Non-pigmented ciliary epithelial cell (primary cell): Measurements from ENCODE around the gene RBBP7.
"Not testable (repeated sequence)": the region's sequence is repeated elsewhere in the genome, so short reads cannot be mapped to it uniquely, and the experiment has no call there.

Experiments
- DNase-seq: peaks from one replicate; pipeline ENCODE4 v3.0.0-alpha.2; 2010; ENCODE audit warnings: low read depth

RBBP7 gene

DNA sequence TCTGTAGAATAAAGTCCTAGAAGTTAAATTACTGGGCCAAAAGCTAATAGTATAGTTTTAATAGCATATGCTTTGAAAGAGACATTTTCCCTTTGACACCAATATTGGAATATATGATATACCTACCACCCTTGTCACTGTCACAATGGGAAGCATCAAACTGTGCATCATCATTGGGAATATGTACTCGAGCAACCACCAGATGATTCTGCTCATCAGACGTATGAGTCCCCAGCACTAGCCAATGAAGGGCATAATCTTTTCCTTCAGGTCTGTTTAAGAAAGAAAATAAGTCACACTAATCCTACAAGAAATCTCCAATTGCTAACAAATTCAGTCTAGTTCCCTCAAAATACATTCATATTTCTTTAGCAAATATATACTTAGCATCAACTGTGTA is 7.3 kb downstream of the RBBP7 start:
- no peak for DNase-seq

DNA sequence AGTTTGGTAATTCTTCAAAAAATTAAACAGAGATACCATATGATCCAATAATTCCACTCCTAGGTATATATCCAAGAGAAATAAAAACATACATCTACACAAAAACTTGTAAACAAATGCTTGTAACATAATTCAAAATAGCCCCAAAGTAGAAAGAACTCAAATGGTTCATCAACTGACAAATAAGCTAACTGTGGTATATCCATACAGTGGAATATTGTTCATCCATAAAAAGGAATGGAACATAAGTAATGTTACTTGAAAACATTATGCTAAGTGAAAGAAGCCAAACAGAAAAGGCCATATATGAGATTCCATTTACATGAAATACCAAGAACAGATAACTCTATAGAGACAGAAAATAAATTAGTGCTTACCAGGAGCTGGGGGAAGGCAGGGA is 13.4 kb downstream of the RBBP7 start:
- no peak for DNase-seq

DNA sequence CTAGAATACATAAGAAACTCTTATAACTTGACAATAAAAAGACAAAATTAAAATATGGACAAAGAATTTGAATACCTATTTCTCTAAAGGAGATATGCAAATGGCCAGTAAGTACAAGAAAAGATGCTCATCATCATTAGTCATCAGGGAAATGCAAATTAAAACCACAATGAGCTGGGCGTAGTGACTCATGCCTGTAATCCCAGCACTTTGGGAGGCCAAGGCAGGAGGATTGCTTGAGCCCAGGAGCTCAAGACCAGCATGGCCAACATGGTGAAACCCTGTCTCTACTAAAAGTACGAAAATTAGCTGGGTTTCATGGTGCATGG is 14.1 kb downstream of the RBBP7 start:
- DNase-seq: not testable (repeated sequence)

DNA sequence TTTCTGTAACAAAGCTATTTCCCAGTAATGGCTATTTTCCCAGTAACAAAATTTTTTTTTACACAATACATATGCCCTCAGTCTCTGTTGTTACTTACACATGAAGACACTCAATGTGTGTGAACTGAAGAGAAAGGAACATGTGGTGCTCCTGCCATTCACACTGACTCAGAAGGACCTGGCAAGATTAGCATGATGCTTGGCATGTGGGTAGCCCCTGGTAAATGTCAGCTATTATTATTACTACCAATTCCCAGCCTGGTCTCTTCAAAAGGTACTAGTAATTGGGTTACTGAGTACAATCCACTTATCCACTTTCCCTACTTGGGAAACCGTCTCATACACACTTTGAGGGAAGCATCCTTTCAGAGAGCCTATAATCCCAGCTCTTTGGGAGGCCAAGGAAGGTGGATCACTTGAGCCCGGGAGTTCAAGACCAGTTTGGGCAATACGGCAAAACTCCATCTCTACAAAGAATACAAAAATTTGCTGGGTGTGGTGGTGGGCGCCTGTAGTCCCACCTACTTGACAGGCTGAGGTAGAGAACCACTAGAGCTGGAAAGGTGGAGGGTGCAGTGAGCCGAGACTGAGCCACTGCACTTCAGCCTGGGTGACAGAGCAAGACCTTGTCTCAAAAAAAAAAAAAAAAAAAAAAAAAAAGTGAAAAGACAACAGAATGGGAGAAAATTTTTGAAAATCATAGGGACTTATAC is 14.6 kb downstream of the RBBP7 start:
- DNase-seq: no peak

DNA sequence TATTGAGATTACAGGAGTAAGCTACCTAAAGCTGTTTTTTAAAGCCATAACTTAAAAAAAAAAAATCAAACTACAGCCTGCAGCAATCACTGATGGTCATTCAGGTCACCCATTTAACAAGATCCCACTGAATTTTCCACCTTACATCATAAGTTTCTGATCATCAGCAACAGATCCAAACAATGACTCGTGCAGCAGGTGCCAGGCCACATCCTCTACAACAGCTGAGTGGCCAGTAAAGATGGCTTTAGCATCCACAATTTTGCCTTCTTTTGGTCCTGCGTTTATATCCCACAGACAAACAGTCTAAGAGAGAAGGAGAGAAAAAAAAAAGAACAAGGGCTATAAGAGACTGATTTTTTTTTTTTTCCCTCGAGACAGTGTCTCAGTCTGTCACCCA is 16.6 kb downstream of the RBBP7 start:
- no peak for DNase-seq

DNA sequence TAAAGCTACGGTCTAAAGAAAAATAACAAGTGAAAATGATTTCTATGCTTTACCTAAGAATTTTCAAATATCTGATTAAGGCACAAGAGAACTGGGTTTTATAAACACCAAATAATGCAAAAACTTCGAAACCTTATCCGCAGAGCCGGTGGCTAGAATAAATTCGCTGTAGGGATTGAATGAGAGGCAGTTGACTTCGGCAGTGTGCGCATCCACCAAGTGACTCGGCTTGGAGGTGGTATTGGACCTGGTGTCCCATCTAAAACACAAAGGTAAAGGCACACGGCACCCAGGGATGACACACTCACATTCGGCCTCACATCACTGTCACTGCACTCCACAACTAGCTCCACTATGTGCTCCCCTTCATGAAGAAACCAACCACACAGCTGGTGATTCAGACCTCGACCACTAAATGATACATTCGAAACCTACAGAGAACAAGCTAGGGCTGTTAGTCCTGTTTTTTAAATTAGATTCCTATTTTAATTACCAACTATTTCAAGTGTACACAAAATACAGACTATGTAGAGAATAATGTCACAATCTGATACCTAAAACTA is 17.5 kb downstream of the RBBP7 start:
- no peak for DNase-seq

DNA sequence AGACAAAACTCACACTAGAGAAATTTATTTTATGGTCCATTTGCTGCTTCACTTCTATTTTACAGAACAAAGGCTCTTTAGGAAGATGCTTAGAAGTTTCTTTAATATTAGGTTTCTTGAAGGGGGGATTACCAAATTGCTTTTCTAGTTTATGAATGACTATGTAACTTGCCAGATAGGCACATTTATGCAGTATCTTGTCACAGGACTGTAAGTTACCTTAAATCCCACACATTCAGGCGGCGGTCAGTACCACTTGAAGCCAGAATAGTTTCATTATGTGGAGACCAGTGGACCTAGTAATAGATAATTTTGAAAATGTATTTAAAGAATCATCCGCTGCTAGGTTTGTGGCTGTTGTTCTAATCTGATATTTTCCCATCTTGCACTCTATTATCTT is 18.3 kb downstream of the RBBP7 start:
- no peak for DNase-seq

DNA sequence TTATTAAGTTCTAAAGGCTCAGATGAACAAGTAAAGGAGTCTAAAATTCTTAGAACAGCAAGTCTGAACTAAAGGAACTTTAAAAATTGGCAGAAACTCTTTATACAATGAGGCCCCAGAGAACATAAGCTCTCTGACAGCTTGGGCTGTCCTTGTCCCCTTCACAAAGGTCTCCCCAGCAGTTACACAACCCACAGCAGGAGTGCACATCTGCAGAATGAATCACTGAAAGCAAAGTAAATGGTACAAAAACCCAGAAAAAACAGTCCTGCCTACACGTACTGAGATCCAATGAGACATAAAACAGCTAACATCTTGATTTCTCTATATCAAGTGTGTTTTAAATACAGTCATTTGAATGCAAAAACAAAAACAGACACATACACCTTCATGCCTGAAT is 18.7 kb downstream of the RBBP7 start:
- no peak for DNase-seq

DNA sequence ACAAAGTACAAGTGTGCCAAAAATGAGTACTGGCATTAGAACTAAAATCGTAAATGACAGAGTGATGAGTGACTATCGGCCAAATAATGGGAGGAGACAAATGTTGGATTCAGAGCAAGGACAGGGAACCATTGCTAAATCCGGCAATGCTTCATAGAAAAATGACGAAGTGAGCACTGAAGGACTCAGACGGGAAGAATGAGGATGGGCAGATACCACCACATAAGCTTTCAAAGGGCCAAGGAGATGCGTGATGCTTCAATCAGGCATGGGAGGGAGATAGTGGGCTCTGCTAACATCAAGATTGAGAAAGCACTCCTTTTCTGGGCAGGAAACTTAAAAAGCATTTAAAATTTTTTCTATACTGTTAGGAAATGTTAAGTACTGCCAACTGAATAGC is 21.6 kb downstream of the RBBP7 start:
- DNase-seq: no peak

DNA sequence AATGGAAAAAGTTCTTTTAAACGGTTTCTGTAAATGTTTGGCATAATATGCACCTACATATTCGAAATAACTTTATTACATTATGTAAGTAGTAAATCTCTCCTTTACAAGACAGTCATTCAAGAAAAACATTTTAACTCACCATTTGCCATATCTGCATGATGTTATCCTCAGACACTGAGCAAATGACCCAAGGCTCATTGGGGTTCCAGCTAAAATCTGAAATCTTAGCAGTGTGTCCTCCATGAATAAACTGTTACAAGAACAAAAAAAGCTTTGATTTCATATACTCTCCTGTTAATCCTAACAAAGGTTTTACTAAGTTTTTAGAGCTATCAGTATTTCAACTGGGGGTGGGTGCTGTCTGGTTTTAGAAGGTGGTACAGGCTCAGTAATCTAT is 24.5 kb downstream of the RBBP7 start:
- no peak for DNase-seq

DNA sequence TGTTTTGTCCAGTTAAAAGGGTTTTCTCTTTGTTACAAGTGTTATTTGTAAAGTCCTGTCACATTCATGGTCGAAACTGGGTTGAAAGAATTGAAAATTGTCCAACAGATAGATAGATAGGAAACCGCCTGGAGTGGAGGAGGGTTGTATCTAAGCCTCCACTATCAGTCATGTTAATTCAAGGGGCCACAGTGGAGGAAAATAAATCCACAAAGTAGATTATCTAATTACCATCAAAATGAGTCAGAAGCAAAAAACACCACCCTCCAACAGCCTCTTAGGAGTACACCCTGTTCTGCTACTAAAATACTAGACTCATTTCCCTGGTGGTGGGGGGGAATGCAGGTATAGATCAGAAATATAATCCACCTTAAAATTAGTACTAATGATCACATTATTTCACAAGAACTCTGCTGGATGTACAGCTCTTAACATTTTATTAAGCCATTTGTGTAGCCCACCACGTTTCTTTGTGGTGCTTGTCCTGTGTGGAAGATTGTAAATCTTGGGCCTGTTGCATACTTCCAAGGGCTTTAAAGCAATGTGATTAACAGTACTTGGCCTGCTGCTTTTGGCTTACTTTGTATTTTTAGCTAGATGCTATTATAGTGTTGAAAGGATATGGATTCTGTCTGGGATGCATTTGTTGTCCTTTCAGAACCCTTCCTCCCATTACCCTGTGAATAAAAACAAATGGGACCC is 26.8 kb downstream of the RBBP7 start:
- DNase-seq: no peak

DNA sequence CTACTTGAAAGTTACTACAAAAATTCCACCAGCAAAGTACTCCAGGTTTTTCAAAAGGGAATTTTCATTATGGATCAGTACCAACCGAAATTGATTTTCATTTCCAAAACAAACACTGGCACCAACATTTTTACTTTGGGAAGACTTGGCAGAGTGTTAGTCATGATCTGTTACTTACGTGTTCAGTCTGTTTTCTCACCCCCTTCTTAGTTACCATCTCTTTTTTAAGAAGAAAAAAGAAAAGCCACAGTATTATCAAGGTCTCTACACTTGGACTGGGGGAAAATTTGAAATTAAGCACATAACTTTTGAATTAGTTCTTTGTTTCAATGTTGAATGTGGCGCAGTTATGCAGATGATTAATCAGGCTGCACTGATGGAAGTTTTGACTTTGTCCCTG is 27.5 kb downstream of the RBBP7 start:
- no peak for DNase-seq

DNA sequence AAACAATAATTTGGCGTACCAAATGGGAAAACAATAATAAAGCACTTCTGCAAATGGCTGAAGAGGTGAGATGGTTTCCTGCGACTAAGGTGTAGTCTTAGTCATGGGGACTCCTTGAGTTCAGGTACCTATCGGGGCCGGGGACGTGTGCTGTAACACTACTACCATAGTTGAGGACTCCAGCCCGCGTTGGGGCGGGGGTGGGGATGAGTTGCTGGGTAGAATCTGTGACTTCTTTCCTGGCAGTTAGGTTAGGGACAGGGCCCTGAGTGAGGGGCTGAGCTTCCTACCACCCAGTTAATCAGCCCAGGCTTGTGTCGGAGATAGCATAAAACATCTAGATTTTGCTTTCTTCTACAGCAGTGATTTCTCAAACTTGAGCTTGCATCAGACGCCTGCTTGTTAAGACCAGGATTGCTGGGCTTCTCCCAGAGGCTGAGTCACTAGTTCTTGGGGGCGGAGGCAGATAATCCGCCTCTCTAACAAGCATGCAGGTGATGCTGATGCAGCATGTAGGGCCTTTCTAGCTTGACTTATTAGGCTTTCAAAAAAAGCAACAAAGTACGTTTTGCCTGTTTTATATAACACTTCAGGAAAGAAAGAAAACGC is 30.2 kb downstream of the RBBP7 start:
- DNase-seq: no peak

DNA sequence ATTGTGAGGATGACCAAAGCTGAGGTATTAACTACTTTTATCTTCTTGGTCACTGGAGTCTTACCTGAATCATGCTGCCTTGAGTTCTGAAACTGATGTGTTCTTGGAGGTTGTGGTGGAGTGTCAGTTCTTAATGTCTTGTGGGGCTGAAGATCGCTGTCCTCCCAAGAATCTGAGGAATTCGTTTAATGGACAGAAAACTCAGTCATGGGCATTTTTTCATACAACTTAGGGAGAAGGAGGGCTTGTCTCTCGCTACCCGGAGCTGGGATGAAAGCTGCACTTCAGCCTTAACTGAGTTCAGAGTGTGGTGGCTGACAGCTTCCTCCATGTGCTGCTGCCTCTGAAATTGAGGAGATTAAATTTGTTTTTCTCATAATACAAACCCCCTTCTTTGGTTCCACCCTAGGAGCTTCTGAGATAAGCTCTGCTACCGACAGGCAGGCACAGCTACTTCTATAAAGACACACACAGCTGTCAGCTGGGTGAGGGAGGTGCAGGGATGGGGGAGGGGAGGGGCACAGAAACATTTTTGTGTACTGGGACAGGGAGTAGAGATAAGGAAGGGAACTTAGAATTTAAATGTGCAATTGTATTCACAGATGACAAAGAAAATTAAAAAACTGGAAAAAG is 30.8 kb downstream of the RBBP7 start:
- DNase-seq: no peak

DNA sequence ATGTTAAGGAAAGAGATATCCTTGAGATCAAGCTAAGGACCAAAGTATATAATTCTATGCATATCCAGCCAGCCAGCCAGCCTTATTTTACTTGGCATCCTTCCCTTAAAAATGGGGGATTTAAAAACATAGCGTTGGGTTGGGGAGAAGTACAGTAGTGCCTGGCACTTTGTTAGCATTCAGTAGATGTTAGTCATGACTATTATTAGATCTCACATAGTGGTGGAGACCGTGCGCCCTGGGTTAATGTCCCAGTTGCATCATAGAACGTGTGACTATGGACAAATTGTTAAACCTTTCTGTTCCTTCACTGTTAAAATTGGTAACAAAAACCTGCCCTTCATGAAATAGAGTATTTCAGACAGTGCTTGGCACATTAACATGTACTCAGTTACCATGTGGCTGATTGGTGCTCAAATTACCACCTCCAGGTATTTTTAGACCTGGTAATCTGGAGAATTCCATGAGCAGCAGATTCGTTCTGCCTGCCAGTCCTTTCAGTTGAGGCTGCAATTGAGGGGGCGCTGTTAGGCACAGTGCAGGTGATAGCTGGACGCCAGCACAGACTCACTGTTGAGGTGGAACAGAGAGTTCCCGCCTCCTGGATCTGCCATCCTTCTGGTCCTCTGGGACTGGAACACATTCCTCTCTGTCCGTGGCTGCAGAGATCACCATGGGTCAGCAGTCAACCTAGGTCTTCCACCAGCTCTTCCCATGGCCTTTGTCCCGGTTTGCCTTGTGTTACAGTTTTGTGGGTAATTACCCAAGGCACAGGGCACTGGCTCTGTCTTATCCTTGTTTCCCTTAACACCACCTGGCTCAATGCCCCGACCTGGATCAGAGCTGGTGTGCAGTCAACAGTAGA is 31.7 kb downstream of the RBBP7 start:
- no peak for DNase-seq

DNA sequence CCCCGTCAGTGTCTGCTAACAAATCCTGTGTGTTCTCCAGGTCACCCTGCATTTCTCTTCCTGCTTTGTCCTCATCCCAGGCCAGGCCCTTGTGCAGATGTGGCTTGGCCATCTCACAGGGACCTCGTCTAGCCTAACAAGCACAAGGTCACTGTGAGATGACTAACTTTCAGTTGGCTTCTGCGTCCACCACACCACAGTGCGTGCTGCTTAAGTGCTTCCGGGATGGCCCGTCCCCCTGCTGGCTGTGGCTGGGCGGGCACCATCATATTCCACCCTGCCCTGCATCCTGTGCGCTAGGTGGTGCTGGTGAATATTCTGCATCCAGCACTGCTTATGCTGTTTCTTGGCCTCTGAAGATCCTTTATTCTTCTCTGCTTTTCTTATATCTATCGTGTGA is 33.8 kb downstream of the RBBP7 start:
- no peak for DNase-seq

DNA sequence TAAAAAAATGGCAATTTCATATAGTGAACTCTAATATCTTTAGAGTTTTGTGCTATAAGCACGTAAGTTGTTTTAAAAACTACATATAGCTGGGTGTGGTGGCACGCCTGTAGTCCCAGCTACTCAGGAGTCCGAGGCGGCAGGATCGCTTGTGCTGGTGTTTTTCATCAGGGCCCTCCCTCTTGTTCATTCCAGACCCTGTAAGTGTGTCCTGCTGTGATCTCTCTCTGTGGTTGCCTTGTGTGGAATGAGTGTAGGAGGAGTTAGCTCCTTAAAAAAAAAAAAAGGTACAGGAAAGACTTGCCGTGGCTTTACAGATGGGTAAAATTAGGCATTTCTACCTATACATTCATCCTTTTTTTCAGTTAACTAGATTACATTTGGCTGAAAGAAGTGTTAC is 35.4 kb downstream of the RBBP7 start:
- DNase-seq: no peak

DNA sequence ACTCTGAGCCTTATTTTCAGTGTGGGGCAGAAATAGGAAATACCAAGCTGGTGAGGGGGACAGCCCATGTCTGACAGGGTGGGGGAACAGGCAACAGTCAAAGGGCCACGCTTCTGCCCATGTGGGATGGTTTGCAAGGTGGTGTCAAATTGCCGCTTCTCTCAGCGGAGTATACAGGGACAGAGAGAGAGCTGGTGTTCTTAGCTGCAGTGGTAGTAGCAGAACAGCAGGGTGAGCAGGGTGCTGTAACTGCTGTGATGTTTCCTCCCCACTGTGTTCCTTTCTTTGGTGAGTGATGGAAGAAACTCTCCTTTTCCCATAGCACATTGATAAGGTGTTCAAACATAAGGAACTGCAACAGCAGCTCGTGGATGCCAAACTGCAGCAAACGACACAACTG is 37.9 kb downstream of the RBBP7 start:
- no peak for DNase-seq

DNA sequence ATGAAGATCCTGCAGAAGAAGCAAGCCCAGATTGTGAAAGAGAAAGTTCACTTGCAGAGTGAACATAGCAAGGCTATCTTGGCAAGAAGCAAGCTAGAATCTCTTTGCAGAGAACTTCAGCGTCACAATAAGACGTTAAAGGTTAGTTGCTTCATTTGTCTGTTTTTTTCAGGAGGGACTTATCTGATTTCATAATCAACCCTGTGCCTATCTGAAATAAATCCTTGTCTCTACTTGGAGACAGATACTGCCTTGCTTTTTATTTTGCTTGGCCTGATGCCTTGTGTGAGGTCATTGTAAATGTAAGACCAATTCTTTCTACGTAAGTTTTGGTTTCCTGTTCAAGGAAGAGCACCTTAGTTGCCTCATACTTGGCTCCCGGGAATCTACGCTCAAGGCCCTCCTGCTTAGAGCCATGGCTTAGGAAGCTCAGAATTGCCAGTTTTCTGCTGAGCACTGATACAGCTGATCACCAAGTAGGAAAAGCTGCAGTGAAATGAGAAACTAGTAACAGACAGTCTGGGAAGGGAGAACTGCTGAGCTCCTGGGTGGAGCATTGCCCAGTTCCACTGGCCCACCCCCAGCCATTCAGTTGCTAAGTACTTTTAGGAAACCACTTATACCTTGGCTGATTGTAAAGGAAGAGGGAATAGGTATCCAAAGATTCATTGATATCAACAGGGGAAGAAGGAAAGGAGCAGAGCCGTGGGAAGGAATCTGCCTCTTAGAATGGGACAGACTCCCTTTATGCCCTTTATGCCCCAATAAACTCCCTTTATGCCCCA is 41.8 kb downstream of the RBBP7 start:
- no peak for DNase-seq

DNA sequence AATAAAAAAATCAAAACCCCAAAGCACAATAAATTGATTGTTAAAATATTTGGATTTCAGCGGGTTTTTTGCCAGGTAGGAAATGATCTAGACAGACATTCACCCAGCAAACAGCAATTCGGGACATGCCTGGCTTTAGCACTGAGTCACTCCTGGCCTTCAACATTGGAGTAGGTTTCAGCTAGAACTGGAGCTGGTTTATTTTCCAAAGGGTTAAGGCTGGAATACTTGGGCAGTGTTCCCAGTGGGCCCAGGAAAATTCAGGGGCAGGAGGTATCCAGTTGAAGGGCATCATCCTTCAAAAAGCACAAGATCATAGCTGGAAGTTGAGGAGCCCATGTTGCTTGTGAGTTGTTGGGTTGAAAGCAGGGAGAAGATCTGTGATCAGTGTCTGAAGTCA is 42.9 kb downstream of the RBBP7 start:
- no peak for DNase-seq

DNA sequence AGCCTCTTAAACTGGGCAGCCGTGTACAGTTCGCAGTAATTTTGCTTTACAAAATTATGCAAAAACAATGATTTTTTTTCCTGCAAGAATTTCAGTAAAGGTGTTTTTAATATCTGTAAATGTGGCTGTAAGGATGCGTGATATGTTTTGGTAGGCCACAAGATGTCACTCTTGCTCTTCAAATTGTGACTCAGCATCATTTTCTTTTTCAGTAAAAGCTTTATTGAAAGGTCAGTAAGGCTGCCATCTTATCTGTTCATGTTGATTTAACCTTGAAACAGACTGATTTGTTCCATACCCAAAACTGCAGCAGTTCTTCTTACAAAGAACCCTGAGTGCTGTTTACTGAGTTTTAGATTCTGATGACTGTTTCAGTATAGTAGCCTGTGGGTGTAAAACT is 44.0 kb downstream of the RBBP7 start:
- no peak for DNase-seq
